Measurements from ENCODE around the gene ATP12A.

ATP12A gene

DNA sequence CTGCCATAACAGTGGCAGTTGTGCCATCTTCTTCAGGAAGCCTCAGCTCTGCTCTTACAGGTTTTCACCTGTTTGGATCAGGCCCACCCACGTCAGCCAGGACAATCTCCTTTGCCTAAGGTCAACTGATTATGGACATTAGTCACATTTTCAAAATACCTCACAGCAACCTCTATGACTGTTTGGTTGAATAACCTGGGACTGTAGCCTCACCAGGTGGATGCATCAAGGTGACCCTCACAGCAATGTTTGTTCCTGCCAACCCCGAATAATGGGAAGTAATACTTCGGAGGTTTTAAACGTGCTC, 17.2 kb upstream of the ATP12A start:
- no peak for DNase-seq (ENCODE audit: low spot score)

- no peak for DNase-seq (ENCODE audit: low spot score)
These were observed 16.6 kb upstream of the ATP12A start for GRCh38 chr13:24663586-24663985.

- no peak for DNase-seq (ENCODE audit: low spot score)
These were observed 15.3 kb upstream of the ATP12A start for GRCh38 chr13:24664726-24665409.

DNA sequence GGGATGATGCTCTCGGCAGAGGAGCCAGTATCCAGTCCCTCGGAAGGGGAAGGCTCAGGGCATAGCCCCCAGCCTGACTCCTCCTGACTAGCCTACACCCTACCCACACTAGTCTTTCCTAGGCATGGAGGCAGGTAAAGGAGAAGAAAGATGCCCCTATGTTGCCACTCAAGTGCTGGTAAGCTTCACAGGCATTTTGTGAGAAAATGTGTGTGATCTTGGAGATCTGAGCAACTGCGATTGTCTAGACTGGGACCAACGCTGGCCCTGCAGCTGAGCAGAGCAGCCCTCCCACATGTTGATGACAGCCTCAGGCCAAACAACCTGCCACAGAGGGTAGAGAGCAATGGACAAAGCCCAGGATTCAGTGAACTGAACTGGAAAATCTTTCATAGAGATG, 11.7 kb upstream of the ATP12A start:
- DNase-seq (ENCODE audit: low spot score): no peak

DNA sequence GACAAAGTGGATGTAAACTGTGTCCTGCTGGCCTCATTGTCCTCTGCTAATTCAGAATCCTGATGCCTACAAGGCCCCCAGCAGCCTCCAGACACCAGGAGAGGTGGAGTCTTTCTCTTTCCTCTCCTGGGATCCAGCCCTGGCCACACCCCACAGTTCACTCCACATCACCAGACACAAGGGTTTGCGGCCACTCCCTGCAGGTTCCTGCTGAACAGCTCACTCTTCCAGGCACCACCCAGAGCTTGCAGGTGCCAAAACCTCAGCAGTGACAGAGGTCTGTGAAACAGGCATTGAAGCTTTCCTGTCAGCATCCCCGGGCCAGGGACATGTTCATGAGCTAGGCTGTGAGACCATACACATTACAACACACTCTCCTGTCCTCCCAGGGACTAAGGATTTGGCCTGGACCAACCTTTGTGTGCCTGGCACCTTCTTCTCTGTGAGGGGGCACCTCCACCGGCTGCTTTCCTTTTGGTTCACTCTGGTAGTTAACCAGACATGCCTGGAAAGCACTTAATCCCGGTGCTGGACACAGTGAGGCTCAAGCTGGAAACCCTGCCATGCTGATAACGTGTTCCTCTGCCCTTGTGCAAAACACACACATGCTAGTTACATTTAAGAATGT, 11.1 kb upstream of the ATP12A start:
- DNase-seq (ENCODE audit: low spot score): no peak

- no peak for DNase-seq (ENCODE audit: low spot score)
These were observed 10.0 kb upstream of the ATP12A start for GRCh38 chr13:24670174-24670573.

DNA sequence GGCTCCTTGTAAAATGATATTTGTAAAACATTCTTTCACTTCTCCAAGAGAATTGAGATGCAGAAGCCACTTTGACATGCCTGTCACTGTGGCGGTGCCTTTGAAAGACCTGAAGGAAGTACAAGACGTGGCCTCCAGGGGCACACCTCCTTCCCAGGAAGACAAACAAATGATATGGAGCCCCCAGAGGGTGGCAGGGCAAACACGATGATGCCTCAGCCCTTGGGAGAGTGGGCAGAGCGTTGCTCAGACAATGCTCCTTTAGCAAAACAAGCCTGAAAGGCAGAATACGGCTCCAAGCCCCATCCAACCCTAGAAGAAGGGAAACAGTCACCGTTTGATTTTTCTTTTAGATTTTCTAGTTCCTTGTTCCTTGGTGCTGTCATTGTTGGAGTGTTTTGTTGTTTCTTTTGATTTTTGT, 9.2 kb upstream of the ATP12A start:
- DNase-seq (ENCODE audit: low spot score): peak; percentile 50

DNA sequence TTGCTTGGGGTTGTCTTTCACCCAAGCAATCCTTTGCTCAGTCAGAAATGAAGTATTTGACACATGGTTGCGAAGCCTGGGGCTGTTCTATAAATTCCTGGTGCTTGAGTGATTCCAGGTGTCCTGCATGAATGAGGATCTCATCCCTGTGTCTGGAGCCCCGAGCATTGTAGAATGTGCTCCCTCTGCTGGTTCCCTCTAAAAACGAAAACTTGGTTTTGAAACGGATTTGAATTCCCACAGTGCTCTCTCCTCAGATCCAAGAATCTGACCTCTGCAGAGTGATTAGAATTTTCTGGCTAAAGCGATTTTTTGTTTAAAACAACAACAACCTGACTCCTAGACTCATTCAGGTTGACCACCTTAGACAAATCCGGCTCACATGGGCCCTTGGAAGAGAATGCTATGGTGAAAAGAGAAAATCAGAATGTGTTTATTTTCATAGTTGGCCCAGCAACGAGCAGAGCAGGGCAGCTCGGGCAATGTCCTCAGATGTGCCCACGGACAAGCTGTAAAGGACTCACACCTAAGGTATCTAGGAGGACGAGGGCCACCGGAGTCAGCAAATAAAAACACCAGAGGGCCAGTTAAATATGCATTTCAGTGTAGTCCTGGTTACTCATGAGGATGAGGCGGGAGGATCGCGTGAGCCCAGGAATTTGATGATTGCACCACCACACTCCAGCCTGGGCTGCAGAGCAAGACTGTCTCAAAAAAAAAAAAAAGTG, 8.7 kb upstream of the ATP12A start:
- peak; percentile 66 for DNase-seq (ENCODE audit: low spot score)

DNA sequence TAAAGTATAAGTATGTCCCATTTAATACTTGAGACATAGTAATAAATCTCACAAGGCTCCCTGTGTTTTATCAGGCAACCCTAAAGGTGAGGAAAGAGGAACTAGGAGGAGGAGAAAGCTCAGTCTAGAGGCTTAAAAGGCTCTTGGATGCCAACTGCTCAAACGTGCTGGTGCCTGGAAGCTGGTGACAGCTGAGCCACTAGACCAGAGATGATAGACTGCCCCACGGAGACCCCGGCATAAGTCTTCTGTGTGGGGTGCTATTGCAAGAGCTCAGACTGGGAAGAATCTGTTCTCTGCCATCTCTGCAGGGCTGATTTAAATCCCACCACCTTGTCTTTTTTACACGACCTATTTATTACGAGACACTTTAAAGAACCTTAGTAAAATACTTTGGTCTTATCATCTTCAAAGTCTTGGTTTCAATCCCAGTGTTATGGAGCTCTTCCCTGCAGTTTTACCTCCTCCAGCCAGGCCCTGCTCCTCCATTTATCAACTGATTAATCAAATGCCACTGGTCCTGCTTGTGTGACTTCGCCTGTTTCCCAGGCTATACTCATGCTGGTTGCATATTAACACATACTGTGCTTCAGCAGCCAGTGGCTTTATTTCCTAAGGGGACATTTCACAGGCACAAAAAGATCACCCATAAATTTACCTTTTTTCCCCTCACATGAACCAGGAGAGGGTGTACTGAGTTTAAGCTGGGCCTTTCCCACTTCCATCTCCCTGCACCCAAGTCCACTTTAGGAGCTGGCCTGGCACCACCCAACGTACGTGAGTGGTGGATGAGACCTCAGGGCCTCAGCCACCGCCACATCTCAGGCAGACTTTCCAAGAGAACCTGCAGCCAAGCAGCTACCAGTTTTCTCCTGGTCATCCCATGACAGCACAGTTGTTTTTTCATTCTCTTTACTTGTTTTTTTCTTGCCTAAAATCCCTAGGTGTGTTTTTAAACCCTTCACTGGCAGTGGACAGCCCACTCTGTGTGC, 7.8 kb upstream of the ATP12A start:
- no peak for DNase-seq (ENCODE audit: low spot score)

DNA sequence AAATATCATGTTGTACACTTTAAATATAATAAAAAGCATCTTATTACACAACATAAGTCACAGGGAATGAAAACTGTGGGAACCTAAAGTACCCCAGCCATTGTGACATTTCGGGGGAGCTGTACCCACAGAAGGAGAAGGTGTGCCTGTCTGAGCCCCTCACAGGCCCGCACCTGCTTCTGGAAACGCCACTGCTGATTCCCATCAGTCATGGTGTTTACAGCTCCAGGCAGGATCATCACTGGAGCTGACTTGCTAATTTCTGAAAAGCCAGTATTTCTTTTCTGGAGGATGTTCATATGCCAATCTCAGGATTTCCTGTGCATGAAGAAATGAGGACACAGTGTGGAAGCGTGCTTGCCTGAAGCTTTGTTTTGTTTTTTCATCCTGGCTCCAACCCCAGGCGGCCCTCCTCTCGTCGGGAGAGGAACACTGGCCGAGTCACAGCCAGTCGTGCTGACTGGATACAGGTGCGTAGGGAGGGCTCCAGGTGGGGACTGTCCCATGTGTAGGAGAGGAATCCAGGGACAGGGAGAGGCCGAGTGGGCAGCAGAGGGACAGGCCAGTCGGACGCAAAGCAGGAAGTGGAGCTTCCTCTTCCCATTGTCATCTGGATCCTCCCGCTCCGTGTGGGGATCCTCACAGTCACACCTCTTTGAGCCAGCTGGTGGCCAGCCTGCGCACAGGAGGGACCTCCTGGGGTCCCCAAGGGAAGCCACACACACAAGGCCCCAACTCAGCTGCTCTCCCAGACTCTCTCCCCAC, 4.2 kb upstream of the ATP12A start:
- DNase-seq (ENCODE audit: low spot score): no peak

DNA sequence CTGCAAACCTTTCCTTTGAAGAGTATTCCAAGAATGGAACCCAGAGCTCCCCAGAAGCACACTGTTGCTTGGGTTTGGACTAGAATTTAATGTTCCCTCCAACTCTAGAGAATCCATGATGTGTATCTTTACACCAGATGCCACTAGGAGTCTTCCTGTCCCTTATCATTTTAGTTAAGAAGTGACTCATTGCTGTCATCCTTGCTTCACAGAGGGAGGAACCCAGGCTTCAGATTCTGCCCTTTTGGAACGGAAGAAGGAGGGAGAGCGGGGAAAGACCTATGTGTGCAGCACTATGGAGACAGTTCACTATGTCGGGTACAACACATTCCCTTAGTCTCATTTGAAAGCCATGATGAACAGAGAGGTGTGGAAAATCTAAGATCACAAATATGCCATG, 2.1 kb upstream of the ATP12A start:
- DNase-seq (ENCODE audit: low spot score): no peak

DNA sequence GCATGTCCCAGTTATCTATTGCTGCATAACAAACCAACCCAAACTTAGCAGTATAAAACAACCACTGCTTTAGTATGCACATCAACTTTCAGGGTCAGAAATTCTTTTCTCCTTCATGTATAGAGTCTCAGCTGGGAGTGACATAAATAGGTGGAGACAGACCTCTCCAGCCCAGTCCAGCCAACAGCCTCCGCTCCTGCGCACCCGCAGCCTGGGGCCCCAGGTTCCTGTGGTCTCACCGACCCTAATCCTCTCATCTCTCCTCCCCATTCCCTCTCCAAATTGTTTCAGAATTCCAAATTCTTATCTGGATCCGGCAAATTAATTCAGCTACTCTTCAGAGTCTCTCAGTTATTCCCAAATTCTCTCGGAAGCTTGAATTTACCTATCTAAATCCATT, 522 bp upstream of the ATP12A start:
- DNase-seq (ENCODE audit: low spot score): no peak

GRCh38 chr13:24680921-24681604, 855 bp downstream of the ATP12A start:
- DNase-seq (ENCODE audit: low spot score): no peak

- DNase-seq (ENCODE audit: low spot score): no peak
These were observed 1.7 kb downstream of the ATP12A start for GRCh38 chr13:24681930-24682329.

- DNase-seq (ENCODE audit: low spot score): no peak
These were observed 2.1 kb downstream of the ATP12A start for GRCh38 chr13:24682353-24682752.

GRCh38 chr13:24683351-24683750, 3.1 kb downstream of the ATP12A start:
- DNase-seq (ENCODE audit: low spot score): no peak

DNA sequence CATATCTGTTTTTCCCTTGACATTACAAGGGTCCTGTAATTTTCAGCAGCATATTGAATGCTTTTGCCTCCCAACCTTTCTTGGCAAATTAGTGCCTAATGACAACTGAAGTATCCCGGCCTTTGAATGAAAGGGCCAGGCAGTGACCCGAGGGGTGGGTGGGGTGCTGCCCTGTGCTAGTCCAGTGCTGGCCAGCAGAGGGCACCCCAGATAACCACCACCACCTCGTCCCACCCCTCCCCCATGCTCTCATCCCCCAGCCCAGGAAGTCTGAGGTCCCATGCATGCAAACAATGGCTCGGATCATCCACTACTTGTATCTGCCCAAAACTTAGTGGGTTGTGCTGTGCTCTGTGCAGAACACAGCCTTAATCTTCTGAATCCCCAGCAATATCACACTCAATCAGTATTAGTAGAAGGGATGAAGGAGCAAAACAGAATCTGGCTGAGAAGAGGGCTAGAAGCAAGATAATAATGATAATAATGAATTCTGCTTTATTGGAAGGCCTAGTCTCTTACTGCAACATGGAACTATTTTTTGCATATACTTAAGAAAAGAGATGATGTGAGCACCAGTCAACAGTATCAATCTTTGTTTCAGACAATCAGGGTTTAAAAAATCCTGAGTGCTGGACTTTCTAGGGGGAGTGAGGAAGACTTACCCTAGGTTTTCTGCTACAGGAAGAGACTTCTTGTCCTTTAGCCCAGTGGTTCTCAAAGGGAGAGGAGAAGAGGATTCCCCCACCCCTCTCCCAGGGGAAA, 3.8 kb downstream of the ATP12A start:
- DNase-seq (ENCODE audit: low spot score): peak; percentile 84

- peak; percentile 13 for DNase-seq (ENCODE audit: low spot score)
These were observed 4.4 kb downstream of the ATP12A start for GRCh38 chr13:24684600-24684998.

- DNase-seq (ENCODE audit: low spot score): no peak
These were observed 5.1 kb downstream of the ATP12A start for GRCh38 chr13:24685314-24685713.

GRCh38 chr13:24687611-24688010, 7.4 kb downstream of the ATP12A start:
- no peak for DNase-seq (ENCODE audit: low spot score)

All from D341Med (cell line).